Vagina (tissue), 2 donors: ENCODE results near the gene NRXN2.

Experiments used
- CTCF ChIP-seq, 3 experiments: fragments of 450-650 bp in 2 of 3; fragments of 200-600 bp in 1 of 3; sonication (generic) in 1 of 3; IDR thresholded peaks; one replicate each; pipeline ENCODE4 v1.5.1; 2017 to 2019; ENCODE audit warnings: antibody characterized with exemption in 3 of 3, mild to moderate bottlenecking in 2 of 3, moderate library complexity in 2 of 3
- POLR2A ChIP-seq, 2 donors: fragments of 450-650 bp; IDR thresholded peaks; one replicate each; pipeline ENCODE4 v1.6.1; 2017; ENCODE audit warnings: antibody characterized with exemption in 2 of 2, mild to moderate bottlenecking in 2 of 2, moderate library complexity in 2 of 2

GRCh38 chr11:64624883-64625481 is 98.0 kb downstream of the NRXN2 start:
- TF ChIP-seq CTCF (IDR thresholded peaks at IDR 0.05) (no peak), POLR2A (IDR thresholded peaks at IDR 0.05) (no peak)
